ENCODE results near the gene NFE2L1.

GRCh38 chr17:48003417-48004151 lies 44.6 kb upstream of the NFE2L1 start:
- TF ChIP-seq, protein P1, sequence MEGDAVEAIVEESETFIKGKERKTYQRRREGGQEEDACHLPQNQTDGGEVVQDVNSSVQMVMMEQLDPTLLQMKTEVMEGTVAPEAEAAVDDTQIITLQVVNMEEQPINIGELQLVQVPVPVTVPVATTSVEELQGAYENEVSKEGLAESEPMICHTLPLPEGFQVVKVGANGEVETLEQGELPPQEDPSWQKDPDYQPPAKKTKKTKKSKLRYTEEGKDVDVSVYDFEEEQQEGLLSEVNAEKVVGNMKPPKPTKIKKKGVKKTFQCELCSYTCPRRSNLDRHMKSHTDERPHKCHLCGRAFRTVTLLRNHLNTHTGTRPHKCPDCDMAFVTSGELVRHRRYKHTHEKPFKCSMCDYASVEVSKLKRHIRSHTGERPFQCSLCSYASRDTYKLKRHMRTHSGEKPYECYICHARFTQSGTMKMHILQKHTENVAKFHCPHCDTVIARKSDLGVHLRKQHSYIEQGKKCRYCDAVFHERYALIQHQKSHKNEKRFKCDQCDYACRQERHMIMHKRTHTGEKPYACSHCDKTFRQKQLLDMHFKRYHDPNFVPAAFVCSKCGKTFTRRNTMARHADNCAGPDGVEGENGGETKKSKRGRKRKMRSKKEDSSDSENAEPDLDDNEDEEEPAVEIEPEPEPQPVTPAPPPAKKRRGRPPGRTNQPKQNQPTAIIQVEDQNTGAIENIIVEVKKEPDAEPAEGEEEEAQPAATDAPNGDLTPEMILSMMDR (conservative IDR thresholded peaks at IDR 0.05; ENCODE audit: low read length): no peak
- TF ChIP-seq EZH2phosphoT487 (IDR thresholded peaks at IDR 0.05; ENCODE audit: borderline replicate concordance): no peak
